DND-41 (cell line): ENCODE measurements around the gene OXTR.

ENCODE experiments used
- ATAC-seq: fragments of 200-7000 bp; cut with Tn5 transposase; 3 replicates; pipeline ENCODE4 v1.9.1; 2021; ENCODE audit warnings: low read depth; ENCODE audit not compliant: insufficient read depth
- DNase-seq: peaks from one replicate; pipeline ENCODE4 v3.0.0-alpha.2; 2020
- H2AFZ ChIP-seq: 2 replicates; pipeline ENCODE4 v1.6.0; 2012; ENCODE audit warnings: low read depth, low read length
- H3K27ac ChIP-seq: 2 replicates; pipeline ENCODE4 v1.5.1; 2012; ENCODE audit warnings: low read length, inconsistent platforms
- H3K27me3 ChIP-seq: fragments of 200-600 bp; sonication (generic); 2 replicates; pipeline ENCODE4 v1.6.0; 2012; ENCODE audit warnings: low read length, mild to moderate bottlenecking, inconsistent platforms; ENCODE audit not compliant: insufficient read depth, poor library complexity
- H3K36me3 ChIP-seq: 2 replicates; pipeline ENCODE4 v1.5.1; 2012; ENCODE audit warnings: low read length, inconsistent platforms; ENCODE audit not compliant: insufficient read depth
- H3K4me1 ChIP-seq: 2 replicates; pipeline ENCODE4 v1.5.1; 2012; ENCODE audit warnings: mild to moderate bottlenecking, low read length; ENCODE audit not compliant: insufficient read depth
- H3K4me2 ChIP-seq: 2 replicates; pipeline ENCODE4 v1.6.0; 2012; ENCODE audit warnings: mild to moderate bottlenecking, moderate library complexity, low read length, inconsistent platforms; ENCODE audit not compliant: insufficient read depth
- H3K4me3 ChIP-seq, 2 experiments: fragments of 200-600 bp in 1 of 2; shearing (Covaris generic) in 1 of 2; 2 replicates each; pipeline ENCODE4 v1.5.1; 2012 to 2016; ENCODE audit warnings: inconsistent platforms in 2 of 2, low read length in 2 of 2, mild to moderate bottlenecking in 2 of 2, low read depth in 1 of 2, moderate library complexity in 1 of 2
- H3K79me2 ChIP-seq: 2 replicates; pipeline ENCODE4 v1.6.0; 2012; ENCODE audit warnings: low read length, inconsistent platforms; ENCODE audit not compliant: insufficient read depth
- H3K9ac ChIP-seq: 2 replicates; pipeline ENCODE4 v1.6.0; 2012; ENCODE audit warnings: low read depth, mild to moderate bottlenecking, inconsistent platforms, low read length, moderate library complexity
- H3K9me3 ChIP-seq: 2 replicates; pipeline ENCODE4 v1.5.1; 2012; ENCODE audit warnings: low read length, moderate library complexity, mild to moderate bottlenecking, inconsistent platforms; ENCODE audit not compliant: insufficient read depth, severe bottlenecking
- H4K20me1 ChIP-seq: 2 replicates; pipeline ENCODE4 v1.6.0; 2012; ENCODE audit warnings: low read length; ENCODE audit not compliant: insufficient read depth
- CTCF ChIP-seq: IDR thresholded peaks from 2 replicates; pipeline ENCODE4 v1.5.1; 2012; ENCODE audit warnings: borderline replicate concordance, low read length, moderate library complexity, mild to moderate bottlenecking; ENCODE audit not compliant: poor library complexity, severe bottlenecking; ENCODE audit errors: extremely low read depth
- EZH2 ChIP-seq: IDR thresholded peaks from 3 replicates; pipeline ENCODE4 v1.6.1; 2012; ENCODE audit warnings: borderline replicate concordance, low read depth, mild to moderate bottlenecking, moderate library complexity, low read length, inconsistent platforms; ENCODE audit not compliant: severe bottlenecking

OXTR gene

GRCh38 chr3:8709287-8709686, 60.1 kb downstream of the OXTR start:
- no peak for DNase-seq
- no peaks in the 10 kb centered on the region for H4K20me1 ChIP-seq
- H2AFZ ChIP-seq, result no peak overlapping the region
- H3K27ac ChIP-seq, result no peak overlapping the region
- no peaks in the 10 kb centered on the region for H3K4me1 ChIP-seq
- no peak for ATAC-seq
- H3K79me2 ChIP-seq, result no peaks in the 10 kb centered on the region
- no peaks in the 10 kb centered on the region for H3K27me3 ChIP-seq
- no peak overlapping the region for H3K4me2 ChIP-seq
- no peak overlapping the region for H3K9ac ChIP-seq
- H3K4me3 ChIP-seq, result no peak overlapping the region
- TF ChIP-seq EZH2, result no peak
- TF ChIP-seq CTCF, result no peak
- H3K36me3 ChIP-seq, result no peaks in the 10 kb centered on the region
- H3K9me3 ChIP-seq, result no peaks in the 10 kb centered on the region

GRCh38 chr3:8705575-8705974, 63.8 kb downstream of the OXTR start:
- Histone ChIP-seq H2AFZ (no peak overlapping the region), H3K9ac (no peak overlapping the region), H3K9me3 (no peaks in the 10 kb centered on the region), H3K4me3 (no peak overlapping the region), H3K27ac (no peak overlapping the region), H3K4me2 (no peak overlapping the region), H3K4me1 (no peaks in the 10 kb centered on the region), H3K79me2 (no peaks in the 10 kb centered on the region), H4K20me1 (no peaks in the 10 kb centered on the region), H3K36me3 (no peaks in the 10 kb centered on the region), H3K27me3 (no peaks in the 10 kb centered on the region)
- DNase-seq, result no peak
- no peak for ATAC-seq
- TF ChIP-seq CTCF (no peak), EZH2 (no peak)

- no peak for DNase-seq
- Histone ChIP-seq H3K4me2 (no peak overlapping the region), H3K36me3 (no peaks in the 10 kb centered on the region), H3K4me3 (no peak overlapping the region), H4K20me1 (no peaks in the 10 kb centered on the region), H3K79me2 (no peaks in the 10 kb centered on the region), H3K27me3 (no peaks in the 10 kb centered on the region), H3K27ac (no peak overlapping the region), H3K4me1 (no peaks in the 10 kb centered on the region), H2AFZ (no peak overlapping the region), H3K9ac (no peak overlapping the region), H3K9me3 (peaks cover 3% of the 10 kb centered on the region)
- ATAC-seq, result no peak
- peak; percentile 59 for TF ChIP-seq CTCF
- no peak for TF ChIP-seq EZH2
Observed at GRCh38 chr3:8702560-8702959, 66.9 kb downstream of the OXTR start.
